Upper lobe of left lung (tissue), 4 donors: ENCODE measurements around the gene SUN5.

Experiments used
- CTCF ChIP-seq, 6 experiments: fragments of 450-650 bp in 4 of 6; fragments of 200-600 bp in 2 of 6; sonication (generic) in 2 of 6; IDR thresholded peaks; one replicate each; pipeline ENCODE4 v1.5.1; 2016 to 2019; ENCODE audit warnings: antibody characterized with exemption in 6 of 6
- POLR2A ChIP-seq, 4 donors: fragments of 450-650 bp; IDR thresholded peaks; one replicate each; pipeline ENCODE4 v1.5.1; 2016 to 2017; ENCODE audit warnings: antibody characterized with exemption in 4 of 4, mild to moderate bottlenecking in 2 of 4

DNA sequence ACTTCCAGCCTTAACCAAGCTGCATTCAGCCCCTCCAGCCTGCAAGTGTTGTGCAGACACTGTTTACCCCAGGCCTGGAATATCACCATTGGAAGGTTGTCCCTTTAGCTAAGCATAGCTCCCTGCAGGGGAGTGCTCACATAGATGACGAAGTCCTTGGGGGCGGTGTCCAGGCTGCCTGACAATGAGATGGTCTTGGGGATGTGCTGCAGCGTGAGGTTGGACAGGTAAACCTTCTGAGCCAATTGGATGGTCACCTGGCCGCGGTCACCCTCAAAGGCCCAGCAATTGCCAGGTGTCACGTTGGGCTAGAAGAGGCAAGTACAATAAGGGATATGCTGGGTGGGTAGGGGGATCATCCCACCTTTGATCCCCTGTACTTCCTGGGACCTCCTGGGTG is 18.6 kb downstream of the SUN5 start:
- no peak for TF ChIP-seq CTCF (IDR thresholded peaks at IDR 0.05)
- no peak for TF ChIP-seq POLR2A (IDR thresholded peaks at IDR 0.05)
